PC-3 (cell line): ENCODE data around the gene ZFP3.

Experiments
- EZH2 ChIP-seq: fragments of 300-600 bp; sonication (generic); IDR thresholded peaks from one replicate; pipeline ENCODE4 v1.6.1; 2017; ENCODE audit warnings: antibody characterized with exemption, mild to moderate bottlenecking, low read length; ENCODE audit not compliant: unreplicated experiment
- EZH2phosphoT487 ChIP-seq: fragments of 300-600 bp; sonication (generic); IDR thresholded peaks from 2 replicates; pipeline ENCODE4 v1.6.1; 2018; ENCODE audit warnings: mild to moderate bottlenecking, antibody characterized with exemption, low read length, borderline replicate concordance
- TF ChIP-seq, protein P1 (sequence below): fragments of 300-600 bp; sonication (generic); conservative IDR thresholded peaks from 2 replicates; pipeline ENCODE4 v1.5.1; 2017; ENCODE audit warnings: antibody characterized with exemption, low read depth, mild to moderate bottlenecking, low read length

DNA sequence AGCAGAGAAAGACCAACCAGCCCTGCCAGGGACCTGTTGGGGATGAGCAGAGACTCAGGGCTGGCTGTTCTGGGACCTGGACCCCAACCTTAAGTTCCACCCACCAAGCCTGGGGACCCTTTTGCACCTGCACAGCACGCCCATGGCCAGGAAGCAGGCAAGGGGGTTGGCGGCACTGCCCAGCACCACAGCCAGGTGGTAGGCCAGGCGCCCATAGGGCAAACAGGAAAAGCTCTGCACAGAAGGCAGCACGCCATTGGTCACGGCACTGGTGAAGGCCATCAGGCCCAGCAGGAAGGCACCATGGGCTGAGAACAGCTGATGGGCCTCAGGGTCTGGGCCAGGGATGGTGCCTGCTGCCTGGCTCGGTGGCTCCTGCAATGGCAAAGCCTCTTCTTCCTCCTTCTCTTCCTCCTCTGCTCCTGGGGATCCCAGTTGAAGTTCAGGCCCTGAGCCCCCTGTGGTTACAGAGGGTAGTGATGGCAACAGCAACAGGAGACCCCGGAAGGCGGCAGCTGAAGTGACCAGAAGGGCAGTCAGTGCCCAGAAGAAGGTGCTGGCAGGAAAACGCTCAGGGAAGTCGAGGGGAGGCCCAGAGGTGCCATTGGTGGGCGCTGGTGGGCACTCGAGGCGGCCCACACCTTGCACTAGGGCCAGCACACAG lies 44.8 kb upstream of the ZFP3 start:
- TF ChIP-seq, protein P1, sequence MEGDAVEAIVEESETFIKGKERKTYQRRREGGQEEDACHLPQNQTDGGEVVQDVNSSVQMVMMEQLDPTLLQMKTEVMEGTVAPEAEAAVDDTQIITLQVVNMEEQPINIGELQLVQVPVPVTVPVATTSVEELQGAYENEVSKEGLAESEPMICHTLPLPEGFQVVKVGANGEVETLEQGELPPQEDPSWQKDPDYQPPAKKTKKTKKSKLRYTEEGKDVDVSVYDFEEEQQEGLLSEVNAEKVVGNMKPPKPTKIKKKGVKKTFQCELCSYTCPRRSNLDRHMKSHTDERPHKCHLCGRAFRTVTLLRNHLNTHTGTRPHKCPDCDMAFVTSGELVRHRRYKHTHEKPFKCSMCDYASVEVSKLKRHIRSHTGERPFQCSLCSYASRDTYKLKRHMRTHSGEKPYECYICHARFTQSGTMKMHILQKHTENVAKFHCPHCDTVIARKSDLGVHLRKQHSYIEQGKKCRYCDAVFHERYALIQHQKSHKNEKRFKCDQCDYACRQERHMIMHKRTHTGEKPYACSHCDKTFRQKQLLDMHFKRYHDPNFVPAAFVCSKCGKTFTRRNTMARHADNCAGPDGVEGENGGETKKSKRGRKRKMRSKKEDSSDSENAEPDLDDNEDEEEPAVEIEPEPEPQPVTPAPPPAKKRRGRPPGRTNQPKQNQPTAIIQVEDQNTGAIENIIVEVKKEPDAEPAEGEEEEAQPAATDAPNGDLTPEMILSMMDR: no peak
- no peak for TF ChIP-seq EZH2phosphoT487
- TF ChIP-seq EZH2: no peak
